SK-N-SH (cell line): ENCODE data around the gene CALCOCO1.

Experiments used
- CTCF ChIP-seq: fragments of 200-600 bp; sonication (generic); IDR thresholded peaks from 2 replicates; pipeline ENCODE4 v1.6.1; 2017; ENCODE audit warnings: antibody characterized with exemption, mild to moderate bottlenecking, moderate library complexity
- EP300 ChIP-seq, 2 experiments: IDR thresholded peaks; 2 replicates each; pipeline versions ENCODE4 v1.4.0 to v1.6.1; 2012; ENCODE audit warnings: borderline replicate concordance in 1 of 2, low read depth in 1 of 2, low read length in 1 of 2
- EZH2phosphoT487 ChIP-seq: fragments of 200-600 bp; sonication (generic); IDR thresholded peaks from 2 replicates; pipeline ENCODE4 v1.6.1; 2017; ENCODE audit warnings: low read depth, mixed run types, mild to moderate bottlenecking, antibody characterized with exemption, moderate library complexity, borderline replicate concordance
- FOXM1 ChIP-seq: IDR thresholded peaks from 2 replicates; pipeline ENCODE4 v1.4.0; 2012; ENCODE audit warnings: low read depth, mild to moderate bottlenecking
- GABPA ChIP-seq: IDR thresholded peaks from 2 replicates; pipeline ENCODE4 v1.4.0; 2012; ENCODE audit warnings: low read depth, mild to moderate bottlenecking
- JUND ChIP-seq: IDR thresholded peaks from 2 replicates; pipeline ENCODE4 v1.4.0; 2012
- MXI1 ChIP-seq: IDR thresholded peaks from 2 replicates; pipeline ENCODE4 v1.6.1; 2012; ENCODE audit warnings: mild to moderate bottlenecking, low read depth, low read length, improper control_type of control experiment
- NFIC ChIP-seq: IDR thresholded peaks from 2 replicates; pipeline ENCODE4 v1.4.0; 2012; ENCODE audit warnings: borderline replicate concordance
- POLR2AphosphoS5 ChIP-seq: IDR thresholded peaks from 2 replicates; pipeline ENCODE4 v1.6.1; 2012; ENCODE audit warnings: low read depth, low read length
- REST ChIP-seq: IDR thresholded peaks from 2 replicates; pipeline ENCODE4 v1.6.1; 2012; ENCODE audit warnings: mild to moderate bottlenecking, low read depth, low read length, moderate library complexity
- RXRA ChIP-seq: IDR thresholded peaks from 2 replicates; pipeline ENCODE4 v1.4.0; 2012; ENCODE audit warnings: low read depth, mild to moderate bottlenecking, borderline replicate concordance
- ZBTB33 ChIP-seq: IDR thresholded peaks from 2 replicates; pipeline ENCODE4 v1.4.0; 2012; ENCODE audit warnings: low read depth, borderline replicate concordance

- TF ChIP-seq CTCF: peak; percentile 98
- TF ChIP-seq RXRA: no peak
- TF ChIP-seq ZBTB33: peak; percentile 45; the same call in 1 of the 2 replicates
- no peak for TF ChIP-seq JUND
- TF ChIP-seq NFIC: no peak
- TF ChIP-seq POLR2AphosphoS5: peak; percentile 89
- no peak for TF ChIP-seq FOXM1
- TF ChIP-seq MXI1: peak; percentile 82; the same call in 1 of the 2 replicates
- TF ChIP-seq EP300 (IDR thresholded peaks at IDR 0.05; ENCODE audit: borderline replicate concordance in 1 of 2, low read depth in 1 of 2, low read length in 1 of 2): no peak
- TF ChIP-seq GABPA: peak; percentile 10; the same call in 1 of the 2 replicates
- no peak for TF ChIP-seq EZH2phosphoT487
- 0 out of 2 replicates have a peak, but pooled peaks have one; percentile 37 for TF ChIP-seq REST
These were observed 51.3 kb downstream of the CALCOCO1 start, which contains the start of gene ATP5MC2 for GRCh38 chr12:53675701-53676607.
